ENCODE results near the gene KCTD10.

KCTD10 gene

DNA sequence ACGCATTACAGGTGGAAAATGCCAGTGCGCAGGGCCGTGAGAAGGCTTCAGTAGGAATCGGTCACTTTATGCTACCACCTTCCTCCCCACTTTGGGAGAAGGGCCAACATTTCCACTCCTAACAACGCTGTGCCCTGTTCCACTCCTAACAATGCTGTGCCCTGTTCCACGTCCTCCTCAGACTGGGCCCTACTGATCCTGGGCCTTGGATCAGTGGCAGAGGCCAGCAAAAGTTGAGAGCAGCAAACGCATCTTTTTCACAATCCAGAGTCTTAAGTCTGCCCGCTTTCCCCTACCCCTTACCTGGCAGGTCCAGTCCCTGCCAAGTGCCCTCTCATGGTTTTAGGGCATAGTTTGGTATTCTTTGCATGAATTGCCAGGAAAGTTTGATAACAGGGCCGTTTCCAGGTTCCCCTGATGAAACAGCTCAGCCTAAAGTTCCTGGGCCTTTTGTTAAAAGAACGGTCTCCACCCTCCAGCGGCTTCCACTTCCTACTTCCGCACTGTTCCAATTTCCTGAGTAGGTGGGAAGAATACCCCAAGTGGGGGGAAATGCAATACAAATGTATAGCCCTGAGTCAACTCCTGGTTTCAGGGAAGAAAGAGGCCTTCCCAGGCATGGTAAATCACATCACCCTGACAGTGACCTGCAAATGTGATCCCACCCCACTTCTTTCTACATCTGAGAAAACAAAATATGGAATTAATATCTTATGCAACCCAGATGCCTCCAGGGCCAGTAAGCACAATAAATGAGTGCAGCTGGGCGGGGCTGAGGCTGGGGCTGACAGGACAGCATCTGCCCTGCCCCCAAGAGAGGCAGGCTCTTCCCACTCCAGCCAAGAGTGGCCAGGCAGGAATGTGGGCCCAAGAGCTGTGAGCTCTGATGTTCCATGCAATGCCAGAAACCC is 15.0 kb downstream of the KCTD10 start:
- Histone ChIP-seq H3K4me1 (ENCODE audit: insufficient read depth, low read length) (peaks cover 75% of the 10 kb centered on the region), H3K9me3 (ENCODE audit: low read length) (no peaks in the 10 kb centered on the region), H3K27me3 (ENCODE audit: insufficient read depth, low read length) (no peaks in the 10 kb centered on the region), H3K4me3 (ENCODE audit: low read length) (no peak overlapping the region), H2AFZ (ENCODE audit: low read depth, low read length) (no peak overlapping the region), H3K36me3 (ENCODE audit: insufficient read depth, low read length) (peaks cover 28% of the 10 kb centered on the region)

DNA sequence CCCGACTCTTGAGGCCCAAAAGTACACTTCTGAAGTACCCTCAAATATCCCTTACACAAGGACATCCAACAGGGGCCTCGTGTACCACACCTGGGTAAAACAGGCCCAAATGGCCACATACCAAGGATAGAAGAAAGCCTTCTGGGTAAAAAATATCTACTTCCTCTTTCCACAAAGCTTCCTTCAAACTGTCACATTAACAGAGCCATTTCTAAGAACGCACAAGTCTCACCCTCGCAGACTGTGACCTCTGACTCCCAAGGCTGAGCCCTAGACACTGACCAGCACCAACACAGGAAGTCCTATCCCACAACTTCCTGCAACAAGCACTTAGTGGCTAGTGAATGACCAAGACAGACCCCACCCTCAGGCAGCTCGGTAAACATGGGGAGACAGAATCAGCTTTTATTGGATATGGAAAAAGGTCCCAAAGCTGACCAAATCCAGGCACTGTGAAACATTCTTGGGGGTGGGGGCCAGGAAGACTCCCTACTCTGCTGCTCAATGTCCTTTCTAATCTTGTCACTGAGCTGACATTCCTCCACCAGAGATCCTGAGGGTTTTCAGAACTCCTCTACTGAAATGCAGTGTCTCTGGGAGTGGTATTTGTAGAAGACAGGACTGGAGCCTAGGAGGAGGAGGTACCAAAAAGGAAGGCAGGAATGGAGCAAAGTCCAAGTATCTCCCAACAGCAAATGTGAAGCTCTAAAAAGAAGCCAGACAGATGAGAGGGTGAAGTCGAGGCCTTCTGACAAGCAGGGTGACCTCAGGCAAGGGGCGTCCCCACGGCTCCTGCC is 15.9 kb downstream of the KCTD10 start:
- H3K9me3 ChIP-seq (ENCODE audit: low read length) = no peaks in the 10 kb centered on the region
- peaks cover 29% of the 10 kb centered on the region for H3K36me3 ChIP-seq (ENCODE audit: insufficient read depth, low read length)
- H3K4me3 ChIP-seq (ENCODE audit: low read length) = no peak overlapping the region
- peaks cover 75% of the 10 kb centered on the region for H3K4me1 ChIP-seq (ENCODE audit: insufficient read depth, low read length)
- no peak overlapping the region for H2AFZ ChIP-seq (ENCODE audit: low read depth, low read length)
- no peaks in the 10 kb centered on the region for H3K27me3 ChIP-seq (ENCODE audit: insufficient read depth, low read length)

DNA sequence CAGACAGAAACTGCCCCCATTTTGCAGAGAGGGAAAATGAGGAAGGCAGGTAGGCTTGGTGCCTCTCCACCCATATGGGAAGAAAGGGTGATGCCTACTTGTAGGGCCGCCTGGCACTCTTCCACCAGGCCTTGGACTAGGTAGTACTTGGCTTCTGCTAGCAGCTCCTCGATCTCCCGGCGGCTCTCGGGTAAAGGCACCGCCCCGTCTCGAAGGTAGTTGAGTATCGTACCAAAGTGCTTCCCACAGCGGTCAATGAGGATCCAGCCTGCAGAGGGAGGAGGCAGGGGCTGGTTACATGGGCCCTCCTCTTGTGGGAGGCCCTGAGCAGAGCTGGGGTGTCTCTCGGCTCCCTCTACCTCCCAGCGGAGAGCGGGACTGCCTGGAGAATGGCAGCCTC is 16.6 kb downstream of the KCTD10 start:
- H3K36me3 ChIP-seq (ENCODE audit: insufficient read depth, low read length) = peaks cover 31% of the 10 kb centered on the region
- H2AFZ ChIP-seq (ENCODE audit: low read depth, low read length) = no peak overlapping the region
- H3K4me3 ChIP-seq (ENCODE audit: low read length) = no peak overlapping the region
- no peaks in the 10 kb centered on the region for H3K9me3 ChIP-seq (ENCODE audit: low read length)
- H3K4me1 ChIP-seq (ENCODE audit: insufficient read depth, low read length) = peaks cover 75% of the 10 kb centered on the region
- no peaks in the 10 kb centered on the region for H3K27me3 ChIP-seq (ENCODE audit: insufficient read depth, low read length)

DNA sequence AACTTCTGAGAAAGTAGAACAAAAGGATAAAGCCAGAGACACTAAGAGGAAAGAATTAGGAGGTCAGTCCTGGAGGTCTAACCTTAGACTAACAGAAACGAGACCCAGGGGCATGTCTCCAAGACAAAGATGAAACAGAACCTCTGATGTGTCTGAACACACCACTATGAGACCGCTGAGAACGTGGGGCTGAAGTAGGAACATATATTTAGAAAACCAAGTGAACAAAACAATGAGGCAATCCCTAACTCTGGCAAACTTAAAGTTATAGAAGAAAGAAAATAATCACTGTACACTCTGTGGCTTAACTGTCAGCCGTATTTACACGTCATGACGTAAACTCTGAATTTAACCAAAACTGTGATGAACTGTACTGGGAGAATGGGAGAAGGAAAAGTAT is 17.9 kb downstream of the KCTD10 start:
- Histone ChIP-seq H3K4me3 (ENCODE audit: low read length) (no peak overlapping the region), H3K27me3 (ENCODE audit: insufficient read depth, low read length) (no peaks in the 10 kb centered on the region), H3K36me3 (ENCODE audit: insufficient read depth, low read length) (peaks cover 44% of the 10 kb centered on the region), H3K4me1 (ENCODE audit: insufficient read depth, low read length) (peaks cover 69% of the 10 kb centered on the region), H2AFZ (ENCODE audit: low read depth, low read length) (no peak overlapping the region), H3K9me3 (ENCODE audit: low read length) (no peaks in the 10 kb centered on the region)

DNA sequence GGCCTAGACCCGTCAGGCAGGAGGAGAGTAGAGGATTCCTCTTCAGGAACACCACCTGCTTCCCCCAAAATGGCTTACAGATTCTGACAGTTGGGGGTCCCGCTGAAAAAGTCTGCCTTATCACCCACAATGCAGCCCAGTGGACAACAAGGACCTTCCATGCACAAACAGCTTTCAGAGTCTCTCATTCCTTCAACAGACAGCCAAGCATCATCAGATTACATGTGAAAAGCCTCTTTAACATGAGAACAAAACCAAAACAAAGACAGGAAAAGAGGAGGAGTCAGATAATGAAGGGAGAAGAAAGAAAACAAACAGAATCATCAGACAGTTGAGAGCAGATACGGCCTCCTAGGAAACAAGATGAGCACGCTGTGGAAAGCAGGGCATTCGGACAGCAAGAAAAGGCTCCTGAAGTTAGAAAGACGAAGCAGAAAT is 18.3 kb downstream of the KCTD10 start:
- H3K27me3 ChIP-seq (ENCODE audit: insufficient read depth, low read length) = no peaks in the 10 kb centered on the region
- H3K4me3 ChIP-seq (ENCODE audit: low read length) = no peak overlapping the region
- H3K9me3 ChIP-seq (ENCODE audit: low read length) = no peaks in the 10 kb centered on the region
- peaks cover 48% of the 10 kb centered on the region for H3K36me3 ChIP-seq (ENCODE audit: insufficient read depth, low read length)
- no peak overlapping the region for H2AFZ ChIP-seq (ENCODE audit: low read depth, low read length)
- peaks cover 65% of the 10 kb centered on the region for H3K4me1 ChIP-seq (ENCODE audit: insufficient read depth, low read length)

DNA sequence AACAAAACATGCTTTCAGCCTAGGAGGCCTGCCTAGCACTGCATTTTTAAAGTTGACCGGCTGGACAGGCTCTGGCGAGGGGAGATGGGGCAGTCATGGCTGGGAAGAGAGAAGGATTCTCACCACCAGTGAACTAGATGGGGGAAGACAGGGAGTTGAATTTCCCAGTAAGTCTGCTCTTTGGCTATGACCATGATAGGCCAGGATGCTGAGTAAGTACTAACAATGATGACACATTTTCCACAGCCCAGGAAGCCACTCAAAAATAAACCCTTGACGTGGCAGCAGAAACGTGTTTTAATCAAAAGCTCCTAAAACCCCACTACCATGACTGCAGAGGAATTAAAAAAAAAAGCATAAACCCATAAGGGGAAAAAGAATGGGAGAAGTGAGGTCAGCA is 19.0 kb downstream of the KCTD10 start:
- Histone ChIP-seq H3K4me3 (ENCODE audit: low read length) (no peak overlapping the region), H2AFZ (ENCODE audit: low read depth, low read length) (no peak overlapping the region), H3K36me3 (ENCODE audit: insufficient read depth, low read length) (peaks cover 55% of the 10 kb centered on the region), H3K27me3 (ENCODE audit: insufficient read depth, low read length) (no peaks in the 10 kb centered on the region), H3K4me1 (ENCODE audit: insufficient read depth, low read length) (peaks cover 58% of the 10 kb centered on the region), H3K9me3 (ENCODE audit: low read length) (no peaks in the 10 kb centered on the region)

DNA sequence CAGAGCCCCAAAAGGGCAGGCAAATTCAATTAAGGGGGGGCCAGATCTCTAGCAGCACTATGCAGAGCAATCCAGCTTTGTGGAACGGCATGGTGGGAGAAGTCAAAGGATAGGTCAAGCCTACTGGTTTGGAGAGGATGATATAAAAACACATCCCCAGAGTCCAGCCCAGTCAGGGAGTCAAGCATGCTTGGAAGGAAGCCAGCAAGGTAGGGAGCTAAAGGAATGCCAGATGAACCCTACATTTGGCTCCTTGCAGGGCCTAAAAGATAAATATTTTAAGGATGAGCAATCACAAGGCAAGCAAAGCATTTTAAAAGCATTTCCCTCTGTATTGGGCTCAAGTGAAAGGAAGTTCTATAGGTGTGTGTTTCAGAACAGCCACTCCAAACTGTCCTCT is 21.4 kb downstream of the KCTD10 start:
- no peak overlapping the region for H2AFZ ChIP-seq (ENCODE audit: low read depth, low read length)
- H3K4me3 ChIP-seq (ENCODE audit: low read length) = no peak overlapping the region
- no peaks in the 10 kb centered on the region for H3K9me3 ChIP-seq (ENCODE audit: low read length)
- H3K4me1 ChIP-seq (ENCODE audit: insufficient read depth, low read length) = peaks cover 34% of the 10 kb centered on the region
- H3K36me3 ChIP-seq (ENCODE audit: insufficient read depth, low read length) = peaks cover 75% of the 10 kb centered on the region
- no peaks in the 10 kb centered on the region for H3K27me3 ChIP-seq (ENCODE audit: insufficient read depth, low read length)

DNA sequence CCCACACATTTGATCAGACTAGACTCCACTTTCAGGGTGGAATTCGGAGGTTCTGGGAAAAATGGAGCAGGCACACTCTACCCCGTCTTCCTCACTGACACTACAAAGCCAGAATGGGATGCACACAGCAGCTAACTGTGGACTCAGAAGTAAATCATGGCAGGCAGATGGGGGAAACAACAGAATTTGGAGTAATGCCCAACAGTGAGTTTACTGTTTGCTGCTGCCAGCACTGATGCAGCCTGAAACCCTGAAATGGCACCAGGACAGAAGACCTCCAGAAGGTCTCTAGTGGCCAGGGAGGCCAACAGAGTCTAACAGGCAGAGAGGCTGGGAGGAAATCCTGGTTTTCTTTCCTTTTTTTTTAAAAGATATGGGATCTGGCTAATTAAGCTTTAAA is 24.6 kb downstream of the KCTD10 start:
- H3K36me3 ChIP-seq (ENCODE audit: insufficient read depth, low read length) = peaks cover 84% of the 10 kb centered on the region
- no peak overlapping the region for H3K4me3 ChIP-seq (ENCODE audit: low read length)
- peaks cover 3% of the 10 kb centered on the region for H3K4me1 ChIP-seq (ENCODE audit: insufficient read depth, low read length)
- H2AFZ ChIP-seq (ENCODE audit: low read depth, low read length) = no peak overlapping the region
- no peaks in the 10 kb centered on the region for H3K27me3 ChIP-seq (ENCODE audit: insufficient read depth, low read length)
- H3K9me3 ChIP-seq (ENCODE audit: low read length) = no peaks in the 10 kb centered on the region

DNA sequence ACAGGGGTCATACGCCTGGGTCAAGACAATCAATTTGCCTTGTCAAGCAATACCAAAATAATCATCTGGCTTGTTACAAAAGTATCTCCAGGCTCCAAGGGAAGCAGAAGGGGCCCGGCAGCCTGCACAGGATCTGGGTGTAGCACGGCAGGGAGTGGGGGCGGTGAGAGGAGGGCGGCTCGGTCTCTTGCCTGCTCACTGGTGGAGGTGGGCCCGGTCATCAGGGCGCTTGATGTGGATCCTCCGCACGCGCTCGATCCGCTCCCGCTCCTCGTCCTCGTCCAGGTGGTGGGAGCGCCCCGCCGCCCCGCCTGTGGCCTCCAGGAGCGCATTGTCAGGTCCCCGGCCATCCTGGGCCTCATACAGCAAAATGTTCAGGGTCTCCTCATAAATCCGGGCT is 25.7 kb downstream of the KCTD10 start:
- Histone ChIP-seq H3K36me3 (ENCODE audit: insufficient read depth, low read length) (peaks cover 81% of the 10 kb centered on the region), H3K9me3 (ENCODE audit: low read length) (no peaks in the 10 kb centered on the region)

DNA sequence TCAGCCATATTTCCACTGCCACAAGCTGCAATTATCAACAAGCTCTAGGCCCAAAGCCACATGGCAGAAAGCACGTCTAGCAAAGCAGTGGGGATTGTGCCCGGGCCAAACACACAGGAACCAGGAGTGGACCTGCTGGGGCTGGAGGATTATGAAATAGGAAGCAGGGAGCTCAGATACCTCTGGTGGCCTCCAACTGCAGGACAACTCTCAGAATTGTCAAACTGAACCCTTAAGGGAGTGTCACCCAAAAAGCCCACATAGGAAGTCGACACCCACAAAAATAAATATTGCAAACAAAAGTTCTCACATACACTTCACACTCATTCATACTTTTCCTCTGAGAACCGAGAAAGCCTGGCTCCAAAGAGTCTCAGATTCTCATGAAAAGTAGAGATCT is 26.1 kb downstream of the KCTD10 start:
- Histone ChIP-seq H3K9me3 (ENCODE audit: low read length) (no peaks in the 10 kb centered on the region), H3K36me3 (ENCODE audit: insufficient read depth, low read length) (peaks cover 80% of the 10 kb centered on the region), H3K27me3 (ENCODE audit: insufficient read depth, low read length) (no peaks in the 10 kb centered on the region), H3K4me1 (ENCODE audit: insufficient read depth, low read length) (no peaks in the 10 kb centered on the region), H2AFZ (ENCODE audit: low read depth, low read length) (no peak overlapping the region), H3K4me3 (ENCODE audit: low read length) (no peak overlapping the region)

More for the DNA sequence above, 25.7 kb downstream of the KCTD10 start:
- H3K4me1 ChIP-seq (ENCODE audit: insufficient read depth, low read length) = no peaks in the 10 kb centered on the region
- H3K27me3 ChIP-seq (ENCODE audit: insufficient read depth, low read length) = no peaks in the 10 kb centered on the region
- no peak overlapping the region for H2AFZ ChIP-seq (ENCODE audit: low read depth, low read length)
- no peak overlapping the region for H3K4me3 ChIP-seq (ENCODE audit: low read length)

DNA sequence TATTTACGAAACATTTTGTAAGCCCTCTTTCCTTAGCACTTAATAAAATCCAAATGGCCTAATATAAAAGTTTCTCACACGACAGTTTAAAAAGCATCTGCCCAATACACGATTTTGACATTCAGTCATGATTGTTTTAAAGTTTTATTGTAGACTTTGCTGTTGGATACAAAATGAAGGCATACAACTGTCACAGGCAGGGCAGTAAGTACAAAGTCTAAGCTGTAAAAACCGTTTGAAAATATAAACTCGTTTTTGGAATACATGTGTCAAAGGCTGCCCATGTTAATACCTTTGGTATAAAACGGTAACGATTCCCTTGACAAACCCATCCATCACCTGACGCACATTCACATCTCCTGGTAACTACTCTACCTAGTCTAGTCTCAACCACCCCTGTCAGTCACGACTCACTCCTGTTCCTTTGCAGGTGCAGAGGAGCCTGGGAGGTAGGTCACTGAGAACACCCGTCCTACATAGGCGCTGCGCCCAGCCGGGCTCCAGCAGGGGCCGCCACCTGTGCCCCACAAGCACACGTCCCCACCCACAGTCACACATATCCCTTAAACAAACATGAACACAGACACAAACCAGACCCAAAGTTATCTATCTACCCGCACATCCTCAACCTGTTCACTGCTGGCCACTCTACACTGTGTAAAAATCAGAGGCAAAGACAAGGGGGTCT is 27.1 kb downstream of the KCTD10 start:
- Histone ChIP-seq H2AFZ (ENCODE audit: low read depth, low read length) (no peak overlapping the region), H3K4me1 (ENCODE audit: insufficient read depth, low read length) (no peaks in the 10 kb centered on the region), H3K36me3 (ENCODE audit: insufficient read depth, low read length) (peaks cover 77% of the 10 kb centered on the region), H3K4me3 (ENCODE audit: low read length) (no peak overlapping the region), H3K9me3 (ENCODE audit: low read length) (no peaks in the 10 kb centered on the region), H3K27me3 (ENCODE audit: insufficient read depth, low read length) (no peaks in the 10 kb centered on the region)

DNA sequence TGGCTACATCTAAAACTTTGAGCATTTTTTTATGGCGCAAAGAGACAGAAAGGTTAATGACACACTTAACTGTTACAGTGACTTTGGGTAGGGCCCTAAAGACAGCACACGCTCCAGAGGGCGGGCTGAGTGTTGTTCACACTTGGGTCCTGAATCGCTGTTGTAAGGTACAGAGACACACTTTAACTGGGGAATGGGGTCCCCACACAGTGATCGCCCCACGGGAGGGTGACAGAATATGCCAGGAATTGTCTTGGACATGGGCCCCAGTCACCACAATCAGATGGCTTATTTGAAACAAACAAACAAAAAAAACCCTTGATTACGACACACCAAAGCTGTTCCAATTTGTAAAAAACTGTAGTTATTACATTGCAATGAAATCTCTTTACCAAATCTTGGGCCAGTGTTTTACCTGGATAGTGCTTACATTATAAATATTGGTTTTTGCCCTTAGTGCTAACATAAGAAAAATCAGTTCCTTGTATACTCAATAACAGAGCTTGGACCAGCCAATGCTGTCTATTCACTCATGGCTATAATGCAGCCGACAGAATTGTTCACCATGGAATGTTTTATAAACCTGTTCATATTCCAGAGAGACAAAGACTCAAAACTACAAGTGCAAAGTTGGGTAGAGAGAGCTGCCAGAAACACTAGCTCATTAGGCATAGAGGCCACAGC is 28.3 kb downstream of the KCTD10 start:
- Histone ChIP-seq H2AFZ (ENCODE audit: low read depth, low read length) (no peak overlapping the region), H3K36me3 (ENCODE audit: insufficient read depth, low read length) (peaks cover 73% of the 10 kb centered on the region), H3K4me3 (ENCODE audit: low read length) (no peak overlapping the region), H3K27me3 (ENCODE audit: insufficient read depth, low read length) (no peaks in the 10 kb centered on the region), H3K9me3 (ENCODE audit: low read length) (no peaks in the 10 kb centered on the region), H3K4me1 (ENCODE audit: insufficient read depth, low read length) (no peaks in the 10 kb centered on the region)

Measured in neuron (in vitro differentiated cells).